Stimulated activated CD8-positive, alpha-beta memory T cell treated with anti-CD3 and anti-CD28 coated beads, Interleukin-7, amount 100 ng/mL, for 1 hour (primary cell): ENCODE measurements around the gene PPP2R3B.
"Not testable (repeated sequence)": the region's sequence is repeated elsewhere in the genome, so short reads cannot be mapped to it uniquely, and the experiment has no call there.

Experiments
- DNase-seq, 2 donors: peaks; one replicate each; pipeline ENCODE4 v3.0.0-alpha.2; 2020; ENCODE audit warnings: low read depth in 2 of 2

PPP2R3B gene

DNA sequence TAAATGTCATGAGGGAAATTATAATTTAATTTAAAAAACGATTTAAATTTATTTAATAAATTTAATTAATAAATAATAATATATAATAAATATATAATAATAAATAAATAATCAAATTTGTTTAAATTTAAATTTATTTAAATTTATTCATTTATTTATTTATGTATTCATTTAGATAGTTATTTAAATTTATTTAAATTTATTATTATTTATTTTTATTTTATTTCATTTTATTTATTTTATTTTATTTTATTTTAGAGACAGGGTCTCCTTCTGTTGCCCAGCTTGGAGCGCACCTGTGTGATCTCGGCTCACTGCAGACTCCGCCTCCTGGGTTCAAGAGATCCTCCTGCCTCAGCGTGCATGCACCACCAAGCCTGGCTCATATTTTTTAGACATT lies 18.4 kb upstream of the PPP2R3B start:
- DNase-seq = no peak

GRCh38 chrX:404656-405055 lies 17.9 kb upstream of the PPP2R3B start:
- no peak for DNase-seq

- no peak for DNase-seq
Observed at GRCh38 chrX:402857-403256, 16.1 kb upstream of the PPP2R3B start.

GRCh38 chrX:400258-400657 lies 13.6 kb upstream of the PPP2R3B start:
- DNase-seq = no peak

GRCh38 chrX:397575-397974 lies 10.9 kb upstream of the PPP2R3B start:
- DNase-seq = no peak

GRCh38 chrX:394830-395229 lies 8.1 kb upstream of the PPP2R3B start:
- DNase-seq = no peak

- no peak for DNase-seq
Observed at GRCh38 chrX:392575-392846, 5.8 kb upstream of the PPP2R3B start.

GRCh38 chrX:391717-392574 lies 5.2 kb upstream of the PPP2R3B start:
- no peak for DNase-seq

GRCh38 chrX:390459-390858 lies 3.8 kb upstream of the PPP2R3B start:
- no peak for DNase-seq

GRCh38 chrX:389021-389441 lies 2.3 kb upstream of the PPP2R3B start:
- no peak for DNase-seq

DNA sequence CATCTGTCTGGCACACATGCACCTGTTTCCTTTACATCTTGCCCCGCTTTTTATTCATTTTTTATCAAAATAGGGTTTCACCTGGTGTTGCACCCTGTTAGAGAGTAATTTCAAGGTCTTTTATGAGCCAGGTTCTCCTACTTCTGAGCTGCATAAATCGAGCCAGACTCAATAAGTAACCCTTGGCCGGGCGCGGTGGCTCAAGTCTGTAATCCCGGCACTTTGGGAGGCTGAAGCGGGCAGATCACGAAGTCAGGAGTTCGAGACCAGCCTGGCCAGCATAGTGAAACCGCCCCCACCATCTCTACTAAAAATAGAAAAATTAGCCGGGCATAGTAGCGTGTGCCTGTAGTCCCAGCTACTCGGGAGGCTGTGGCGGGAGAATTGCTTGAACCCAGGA lies 1.0 kb upstream of the PPP2R3B start:
- no peak for DNase-seq

DNA sequence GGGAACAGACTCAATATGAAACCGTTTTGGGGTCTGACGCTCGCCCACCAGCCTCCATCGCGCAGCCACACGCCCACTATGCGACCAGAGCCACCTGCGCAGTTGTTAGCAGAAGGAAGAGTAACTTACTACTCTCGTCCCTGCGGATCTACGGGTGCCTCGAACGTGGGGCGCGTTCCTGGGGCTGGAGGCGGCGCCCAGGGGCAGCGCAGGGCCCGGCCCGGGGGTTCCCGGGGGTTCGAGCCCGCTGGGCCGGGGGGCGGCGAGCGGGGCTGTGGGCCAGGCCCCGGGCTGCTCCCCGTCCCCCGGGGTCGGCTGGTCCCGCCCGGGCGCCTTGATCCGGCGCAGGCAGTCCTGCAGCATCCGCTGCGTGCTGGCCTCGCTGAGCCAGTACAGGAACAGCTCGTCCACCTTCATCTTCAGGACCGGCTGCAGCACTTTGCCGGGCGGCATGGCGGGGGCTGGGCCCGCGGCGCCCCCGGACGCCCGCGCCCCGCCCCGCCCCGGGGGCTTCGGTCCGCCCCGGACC lies 404 bp downstream of the PPP2R3B start:
- no peak for DNase-seq

DNA sequence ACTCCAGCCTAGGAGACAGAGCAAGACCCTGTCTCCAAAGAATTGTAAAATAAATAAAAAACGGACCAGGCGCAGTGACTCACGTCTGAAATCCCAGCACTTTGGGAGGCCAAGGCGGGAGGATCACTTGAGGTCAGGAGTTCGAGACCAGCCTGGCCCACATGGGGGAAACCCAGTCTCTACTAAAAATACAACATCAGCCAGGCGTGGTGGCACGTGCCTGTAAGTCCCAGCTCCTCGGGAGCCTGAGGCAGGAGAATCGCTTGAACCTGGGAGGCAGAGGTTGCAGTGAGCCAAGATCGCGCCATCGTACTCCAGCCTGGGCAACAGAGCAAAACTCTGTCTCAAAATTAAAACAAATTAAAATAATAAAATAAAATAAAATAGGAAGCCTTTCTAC lies 971 bp downstream of the PPP2R3B start:
- DNase-seq = not testable (repeated sequence)

DNA sequence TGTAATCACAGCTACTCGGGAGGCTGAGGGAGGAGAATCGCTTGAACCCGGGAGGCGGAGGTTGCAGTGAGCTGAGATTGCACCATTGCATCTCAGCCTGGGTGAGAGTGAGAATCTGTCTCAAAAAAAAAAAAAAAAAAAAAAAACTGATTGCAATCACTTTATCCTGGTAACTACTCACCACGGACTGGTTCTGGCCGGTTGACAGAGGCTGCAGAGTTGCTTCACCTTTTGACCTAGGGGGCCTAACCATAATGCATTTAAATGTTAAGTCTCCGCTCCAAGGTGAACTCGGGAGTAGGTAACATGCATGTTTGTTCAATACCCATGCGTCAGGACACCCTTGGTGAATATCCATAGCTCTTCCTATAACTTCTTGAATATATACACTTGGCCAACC lies 1.8 kb downstream of the PPP2R3B start:
- DNase-seq = no peak

DNA sequence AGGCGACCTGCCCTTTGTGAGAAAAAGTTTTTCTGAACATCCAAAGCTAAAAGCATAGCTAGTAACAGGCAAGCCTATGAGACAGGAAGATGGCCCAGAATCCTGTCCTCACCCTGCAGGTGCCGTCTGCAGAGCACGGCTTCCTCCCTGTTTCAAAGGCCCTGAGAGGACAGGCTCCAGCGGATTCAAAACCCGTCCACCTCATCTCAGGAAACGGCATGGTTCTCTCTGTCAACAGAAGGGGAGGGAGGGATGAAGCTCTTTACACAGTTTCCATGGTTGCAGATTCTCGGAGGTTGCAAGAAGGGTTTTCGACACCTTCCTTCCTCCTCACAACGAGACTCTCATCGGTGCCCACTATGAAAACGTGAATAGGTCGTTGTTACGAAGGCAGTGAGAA lies 8.3 kb downstream of the PPP2R3B start:
- DNase-seq = no peak

DNA sequence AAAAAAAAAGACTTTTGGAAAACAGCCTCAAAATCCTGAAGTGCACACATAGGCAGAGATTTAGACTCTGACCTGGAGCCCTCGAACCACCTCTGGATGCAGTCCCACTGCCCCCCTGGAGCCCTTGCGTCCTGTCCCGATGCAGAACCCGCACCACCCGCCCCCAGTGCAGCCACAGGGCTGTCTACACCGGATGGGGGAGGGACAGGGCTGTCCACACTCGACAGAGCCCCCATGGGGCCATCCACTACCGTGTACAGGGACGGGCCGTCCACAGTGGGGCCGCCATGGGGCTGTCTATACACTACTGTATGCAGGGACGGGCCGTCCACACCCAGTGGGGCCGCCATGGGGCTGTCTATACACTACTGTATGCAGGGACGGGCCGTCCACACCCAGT lies 10.5 kb downstream of the PPP2R3B start:
- not testable (repeated sequence) for DNase-seq

DNA sequence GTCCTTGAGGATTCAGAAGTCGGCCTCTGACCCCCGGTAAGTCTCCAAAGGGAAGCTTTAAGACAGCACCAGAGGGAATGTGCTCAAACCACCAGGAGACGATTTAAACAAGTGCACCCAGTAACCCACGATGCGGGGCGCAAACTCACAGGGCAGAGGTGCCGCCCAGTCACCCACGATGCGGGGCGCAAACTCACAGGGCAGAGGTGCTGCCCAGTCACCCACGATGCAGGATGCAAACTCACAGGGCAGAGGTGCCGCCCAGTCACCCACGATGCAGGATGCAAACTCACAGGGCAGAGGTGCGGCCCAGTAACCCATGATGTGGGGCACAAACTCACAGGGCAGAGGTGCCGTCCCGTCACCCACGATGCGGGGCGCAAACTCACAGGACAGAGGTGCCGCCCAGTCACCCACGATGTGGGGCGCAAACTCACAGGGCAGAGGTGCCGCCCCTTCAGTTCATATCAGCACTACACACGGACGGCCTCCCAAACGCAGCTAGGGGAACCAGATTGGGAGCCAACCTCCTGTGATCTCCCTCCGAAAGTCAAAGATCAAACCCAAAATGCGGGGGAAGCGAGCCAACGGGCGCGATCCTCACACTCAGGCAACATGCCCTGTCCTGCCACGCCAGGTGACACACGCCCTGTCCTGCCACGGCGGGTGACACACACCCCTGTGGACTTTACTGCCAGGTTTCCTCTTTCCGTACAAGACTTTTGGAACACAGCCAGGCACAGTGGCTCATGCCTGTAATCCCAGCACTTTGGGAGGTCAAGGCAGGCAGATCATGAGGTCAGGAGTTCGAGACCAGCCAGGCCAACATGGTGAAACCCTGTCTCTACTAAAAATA lies 11.3 kb downstream of the PPP2R3B start:
- no peak for DNase-seq

GRCh38 chrX:374596-374995 lies 12.1 kb downstream of the PPP2R3B start:
- no peak for DNase-seq

DNA sequence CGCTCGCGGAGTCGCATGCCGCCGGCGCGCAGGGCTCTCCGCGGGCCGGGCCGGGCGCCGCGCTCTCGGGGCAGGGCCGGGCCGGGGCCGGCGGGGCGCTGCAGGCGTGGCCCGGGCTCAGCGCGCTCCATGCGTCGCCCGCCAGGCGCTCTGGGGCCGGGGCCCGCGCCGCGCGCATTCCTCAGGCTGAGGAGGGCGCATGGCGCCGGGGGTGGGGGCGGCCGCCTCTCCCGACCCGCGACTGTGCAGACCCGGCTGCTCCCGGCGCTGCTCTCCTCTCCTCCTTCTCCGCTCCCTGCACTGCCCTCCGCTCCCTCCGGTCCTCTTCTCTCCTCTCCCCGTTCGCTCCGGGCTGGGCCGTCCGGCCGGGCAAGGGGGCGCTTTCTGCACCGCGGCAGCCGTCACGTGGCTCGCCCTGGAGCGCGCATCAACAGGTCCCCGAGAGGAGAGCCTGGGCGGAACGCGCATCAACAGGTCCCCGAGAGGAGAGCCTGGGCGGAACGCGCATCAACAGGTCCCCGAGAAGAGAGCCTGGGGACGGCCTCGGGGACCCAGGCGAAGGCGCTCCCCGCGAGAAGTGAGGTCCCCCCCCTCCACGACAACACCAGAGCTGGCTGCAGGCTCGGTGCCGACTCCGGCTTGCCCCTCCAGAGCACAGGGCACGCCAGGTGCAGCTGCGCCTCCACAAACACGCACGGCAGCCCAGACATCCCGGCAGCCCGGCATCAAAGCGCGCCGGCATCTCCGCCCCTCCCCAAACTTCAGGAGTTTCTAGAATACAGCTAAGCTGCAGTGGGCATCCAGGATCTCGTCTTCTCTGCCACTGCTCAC lies 12.9 kb downstream of the PPP2R3B start:
- DNase-seq = no peak

GRCh38 chrX:372856-373640 lies 13.7 kb downstream of the PPP2R3B start:
- no peak for DNase-seq

DNA sequence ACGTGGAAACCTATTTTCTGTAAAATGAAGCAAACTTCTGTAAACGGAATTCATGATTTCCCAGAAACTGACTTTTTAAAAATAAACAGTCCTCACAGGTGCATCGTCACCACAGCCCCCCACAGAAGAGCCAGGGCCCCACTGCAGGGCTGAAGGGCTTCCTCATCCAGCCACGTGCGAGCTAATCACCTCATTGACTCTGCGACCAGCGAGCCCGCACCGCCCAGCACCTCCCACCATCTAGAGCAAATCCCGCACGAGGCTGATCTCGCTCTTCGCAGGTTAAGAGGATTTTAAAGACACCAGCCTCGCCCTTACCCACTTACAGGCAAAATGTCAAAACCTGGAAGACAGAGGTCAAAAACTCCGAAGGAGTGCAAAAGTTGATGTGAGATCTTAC lies 14.8 kb downstream of the PPP2R3B start:
- DNase-seq = no peak
